ENCODE measurements around the gene TGFBR3L.
A peak's percentile ranks its signal among the peaks of the same experiment; 100 is the strongest.

The TGFBR3L gene

DNA sequence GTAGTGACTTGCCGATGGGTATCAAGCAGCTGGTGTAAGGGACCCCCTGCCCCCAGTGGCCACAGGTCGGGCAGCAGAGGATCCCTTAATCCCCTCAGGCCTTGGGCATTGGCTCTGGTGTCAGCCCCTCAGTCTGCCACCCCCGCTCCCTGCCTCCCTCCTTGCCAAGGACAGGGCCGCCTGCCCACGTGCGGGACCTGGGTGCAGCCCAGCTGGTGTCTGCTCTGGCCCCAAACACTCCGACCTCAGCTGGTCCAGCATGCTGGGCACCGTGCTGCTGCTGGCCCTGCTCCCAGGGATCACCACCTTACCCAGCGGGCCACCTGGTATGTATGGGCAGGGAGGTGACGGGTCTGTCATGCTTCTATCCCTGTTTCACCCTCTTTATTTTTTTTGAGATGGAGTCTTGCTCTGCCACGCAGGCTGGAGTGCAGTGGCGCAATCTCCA, at the start of gene TGFBR3L:
Gene TGFBR3L, plus strand, starts transcription at position 233 of the 448 bp plus-strand sequence.
- Histone ChIP-seq H3K27me3 (ENCODE audit: insufficient read depth, low read depth) (peaks cover 27% of the 10 kb centered on the region), H3K4me3 (IDR thresholded peaks at IDR 0.05; ENCODE audit: insufficient read depth, low read depth, low read length) (no peak within 1 kb of the TSS), H2AFZ (ENCODE audit: low read depth) (no peak within 1 kb of the TSS), H4K20me1 (ENCODE audit: insufficient read depth) (no peaks in the 10 kb centered on the region), H3K4me2 (no peak within 1 kb of the TSS), H3K27ac (no peak within 1 kb of the TSS), H3K79me2 (ENCODE audit: insufficient read depth, low read depth) (no peaks in the 10 kb centered on the region), H3K9ac (no peak within 1 kb of the TSS), H3K36me3 (ENCODE audit: insufficient read depth) (no peaks in the 10 kb centered on the region), H3K4me1 (ENCODE audit: low read depth, poor library complexity, severe bottlenecking) (peaks cover 8% of the 10 kb centered on the region)
- TF ChIP-seq, protein P1, sequence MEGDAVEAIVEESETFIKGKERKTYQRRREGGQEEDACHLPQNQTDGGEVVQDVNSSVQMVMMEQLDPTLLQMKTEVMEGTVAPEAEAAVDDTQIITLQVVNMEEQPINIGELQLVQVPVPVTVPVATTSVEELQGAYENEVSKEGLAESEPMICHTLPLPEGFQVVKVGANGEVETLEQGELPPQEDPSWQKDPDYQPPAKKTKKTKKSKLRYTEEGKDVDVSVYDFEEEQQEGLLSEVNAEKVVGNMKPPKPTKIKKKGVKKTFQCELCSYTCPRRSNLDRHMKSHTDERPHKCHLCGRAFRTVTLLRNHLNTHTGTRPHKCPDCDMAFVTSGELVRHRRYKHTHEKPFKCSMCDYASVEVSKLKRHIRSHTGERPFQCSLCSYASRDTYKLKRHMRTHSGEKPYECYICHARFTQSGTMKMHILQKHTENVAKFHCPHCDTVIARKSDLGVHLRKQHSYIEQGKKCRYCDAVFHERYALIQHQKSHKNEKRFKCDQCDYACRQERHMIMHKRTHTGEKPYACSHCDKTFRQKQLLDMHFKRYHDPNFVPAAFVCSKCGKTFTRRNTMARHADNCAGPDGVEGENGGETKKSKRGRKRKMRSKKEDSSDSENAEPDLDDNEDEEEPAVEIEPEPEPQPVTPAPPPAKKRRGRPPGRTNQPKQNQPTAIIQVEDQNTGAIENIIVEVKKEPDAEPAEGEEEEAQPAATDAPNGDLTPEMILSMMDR (conservative IDR thresholded peaks at IDR 0.05; ENCODE audit: low read depth, low read length) = no peak

DNA sequence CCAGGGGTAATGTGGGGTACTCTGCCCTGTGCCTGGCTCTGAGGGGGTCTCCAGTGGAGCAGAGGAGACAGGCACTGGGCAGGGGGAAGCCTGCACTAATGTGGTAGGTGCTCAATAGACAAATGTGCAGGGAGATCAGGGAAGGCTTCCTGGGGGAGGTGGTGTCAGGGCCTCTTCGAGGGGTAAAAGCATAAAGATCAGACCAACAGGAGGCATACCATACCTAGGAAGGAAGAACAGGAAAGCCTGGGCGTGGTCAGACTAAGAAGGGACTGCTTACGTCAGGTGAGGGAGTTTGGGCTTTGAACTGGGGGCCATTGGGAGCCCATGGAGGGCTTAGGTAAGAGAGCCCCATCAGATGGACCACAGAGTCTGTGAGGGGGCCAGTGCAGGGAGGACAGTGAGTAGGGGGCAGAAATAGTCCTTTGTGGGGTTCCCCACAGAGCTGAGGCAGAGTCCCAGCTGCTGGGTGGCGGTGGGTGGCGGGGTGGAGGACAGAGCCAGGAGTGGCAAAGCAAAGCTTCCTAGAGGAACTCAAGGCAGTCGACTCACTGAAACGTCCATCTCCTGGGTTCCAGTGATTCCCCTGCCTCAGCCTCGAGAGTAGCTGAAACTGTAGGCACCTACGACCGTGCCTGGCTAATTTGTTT, 49.2 kb upstream of the TGFBR3L start:
- Histone ChIP-seq H2AFZ (ENCODE audit: low read depth) (no peak overlapping the region), H3K79me2 (ENCODE audit: insufficient read depth, low read depth) (no peaks in the 10 kb centered on the region), H3K27me3 (ENCODE audit: insufficient read depth, low read depth) (no peaks in the 10 kb centered on the region; the same call in 1 of the 2 replicates), H3K4me1 (ENCODE audit: low read depth, poor library complexity, severe bottlenecking) (peaks cover 13% of the 10 kb centered on the region), H3K36me3 (ENCODE audit: insufficient read depth) (no peaks in the 10 kb centered on the region), H3K27ac (no peak overlapping the region), H3K9ac (no peak overlapping the region), H3K4me3 (IDR thresholded peaks at IDR 0.05; ENCODE audit: insufficient read depth, low read depth, low read length) (no peak overlapping the region), H3K4me2 (peak overlapping the region; percentile 29; the same call in 1 of the 2 replicates), H4K20me1 (ENCODE audit: insufficient read depth) (no peaks in the 10 kb centered on the region)
- TF ChIP-seq, protein P1 (conservative IDR thresholded peaks at IDR 0.05; ENCODE audit: low read depth, low read length) = no peak

DNA sequence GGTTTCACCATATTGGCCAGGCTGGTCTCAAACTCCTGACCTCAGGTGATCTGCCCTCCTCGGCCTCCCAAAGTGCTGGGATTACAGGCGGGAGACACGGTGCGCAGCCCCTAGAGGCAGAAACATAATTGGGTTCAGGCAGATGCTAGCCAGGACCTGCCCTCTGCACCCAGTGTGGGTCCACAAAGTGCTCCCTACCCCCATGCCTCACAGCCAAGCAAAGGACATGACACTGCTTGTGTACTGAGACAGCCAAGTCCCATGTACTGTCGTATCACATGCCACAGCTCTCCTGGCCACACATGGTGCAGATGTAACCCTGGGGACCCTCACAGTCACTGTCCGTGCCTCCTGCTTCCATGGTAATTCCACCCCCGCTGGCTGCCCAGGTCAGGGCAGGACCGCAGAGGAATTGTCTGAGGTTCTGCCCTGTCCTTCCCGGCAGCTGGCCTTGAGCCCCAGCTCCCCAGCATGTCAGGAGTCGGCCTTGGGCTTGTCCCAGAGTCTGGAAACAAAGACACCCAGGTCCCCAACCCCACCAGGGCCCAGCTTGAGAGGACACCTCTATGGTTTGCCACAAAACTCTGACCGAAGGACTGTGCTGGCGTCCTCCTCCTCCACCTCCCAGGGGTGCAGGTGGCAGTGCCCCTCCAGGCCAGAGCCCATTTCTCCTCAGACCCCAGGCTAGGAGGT, 48.1 kb upstream of the TGFBR3L start:
- Histone ChIP-seq H3K9ac (no peak overlapping the region), H3K79me2 (ENCODE audit: insufficient read depth, low read depth) (no peaks in the 10 kb centered on the region), H3K4me2 (no peak overlapping the region), H3K4me1 (ENCODE audit: low read depth, poor library complexity, severe bottlenecking) (peaks cover 23% of the 10 kb centered on the region), H2AFZ (ENCODE audit: low read depth) (no peak overlapping the region), H4K20me1 (ENCODE audit: insufficient read depth) (no peaks in the 10 kb centered on the region), H3K4me3 (IDR thresholded peaks at IDR 0.05; ENCODE audit: insufficient read depth, low read depth, low read length) (no peak overlapping the region), H3K27me3 (ENCODE audit: insufficient read depth, low read depth) (no peaks in the 10 kb centered on the region; the same call in 1 of the 2 replicates), H3K27ac (no peak overlapping the region), H3K36me3 (ENCODE audit: insufficient read depth) (no peaks in the 10 kb centered on the region)
- TF ChIP-seq, protein P1 (conservative IDR thresholded peaks at IDR 0.05; ENCODE audit: low read depth, low read length) = no peak

DNA sequence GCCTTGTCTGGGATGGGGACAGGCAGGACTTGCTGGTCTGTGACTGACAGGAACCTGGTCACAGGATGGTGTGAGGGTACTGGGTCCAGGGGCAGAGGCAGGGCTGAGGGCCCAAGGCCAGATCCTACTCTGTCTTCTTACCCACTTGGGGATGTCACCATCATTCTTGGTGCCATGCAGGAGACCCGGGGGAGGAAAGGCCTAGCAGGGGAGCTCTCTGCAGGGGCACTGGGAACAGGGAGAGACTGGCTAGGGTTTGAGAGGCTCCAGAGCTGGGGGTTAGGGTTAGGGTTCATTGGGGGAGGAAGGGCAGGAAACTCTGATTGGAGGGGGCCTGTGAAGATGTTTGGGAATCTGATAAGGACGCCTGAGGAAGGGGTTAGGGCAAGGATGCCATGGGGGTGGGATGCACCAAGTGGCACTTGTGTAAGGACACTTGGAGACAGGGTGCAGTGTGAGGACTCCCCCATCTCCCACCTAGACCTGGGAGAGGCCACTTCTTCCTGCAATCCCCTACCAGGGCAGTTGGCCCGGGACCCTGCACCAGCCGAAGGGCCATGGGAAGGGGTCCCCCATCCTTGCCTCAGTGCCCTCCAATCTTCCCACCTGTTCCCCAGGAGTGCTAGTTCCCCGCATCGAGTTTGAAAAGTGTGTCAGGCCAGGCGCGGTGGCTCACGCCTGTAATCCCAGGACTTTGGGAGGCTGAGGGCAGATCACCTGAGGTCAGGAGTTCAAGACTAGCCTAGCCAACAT, 47.4 kb upstream of the TGFBR3L start:
- Histone ChIP-seq H3K4me1 (ENCODE audit: low read depth, poor library complexity, severe bottlenecking) (peaks cover 28% of the 10 kb centered on the region), H2AFZ (ENCODE audit: low read depth) (no peak overlapping the region), H4K20me1 (ENCODE audit: insufficient read depth) (no peaks in the 10 kb centered on the region), H3K27me3 (ENCODE audit: insufficient read depth, low read depth) (no peaks in the 10 kb centered on the region; the same call in 1 of the 2 replicates), H3K79me2 (ENCODE audit: insufficient read depth, low read depth) (no peaks in the 10 kb centered on the region), H3K27ac (no peak overlapping the region), H3K4me2 (no peak overlapping the region), H3K36me3 (ENCODE audit: insufficient read depth) (no peaks in the 10 kb centered on the region), H3K4me3 (IDR thresholded peaks at IDR 0.05; ENCODE audit: insufficient read depth, low read depth, low read length) (no peak overlapping the region), H3K9ac (no peak overlapping the region)
- TF ChIP-seq, protein P1 (conservative IDR thresholded peaks at IDR 0.05; ENCODE audit: low read depth, low read length) = no peak

Measured in KMS-11 (cell line).